Stimulated activated CD4-positive, alpha-beta T cell treated with anti-CD3 and anti-CD28 coated beads, Interleukin-4, amount 100 ng/mL, for 4 hours (primary cell): ENCODE results near the gene MRPL23.

Experiments used
- DNase-seq, 2 experiments: peaks; one replicate each; pipeline ENCODE4 v3.0.0-alpha.2; 2020

Gene MRPL23

DNA sequence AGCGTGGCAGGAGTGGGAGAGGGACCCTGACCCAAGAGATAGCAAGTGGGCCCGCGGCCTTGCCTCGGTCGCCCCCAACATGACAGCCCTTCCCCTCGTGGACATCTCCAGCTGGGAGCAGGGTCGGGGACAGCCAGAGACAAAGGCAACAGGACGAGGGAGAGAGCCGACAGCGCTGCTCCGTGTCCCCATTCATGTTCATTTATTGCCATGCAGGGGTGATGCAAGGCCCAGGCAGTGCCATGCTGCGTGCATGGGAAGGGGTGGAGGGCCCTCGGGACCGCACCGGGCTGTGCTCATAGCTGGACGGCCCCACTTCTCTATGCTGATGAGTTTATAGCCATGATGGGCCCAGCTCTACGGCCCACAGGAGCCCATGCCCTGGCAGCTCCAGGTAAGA lies 12.7 kb downstream of the MRPL23 start:
- no peak for DNase-seq

DNA sequence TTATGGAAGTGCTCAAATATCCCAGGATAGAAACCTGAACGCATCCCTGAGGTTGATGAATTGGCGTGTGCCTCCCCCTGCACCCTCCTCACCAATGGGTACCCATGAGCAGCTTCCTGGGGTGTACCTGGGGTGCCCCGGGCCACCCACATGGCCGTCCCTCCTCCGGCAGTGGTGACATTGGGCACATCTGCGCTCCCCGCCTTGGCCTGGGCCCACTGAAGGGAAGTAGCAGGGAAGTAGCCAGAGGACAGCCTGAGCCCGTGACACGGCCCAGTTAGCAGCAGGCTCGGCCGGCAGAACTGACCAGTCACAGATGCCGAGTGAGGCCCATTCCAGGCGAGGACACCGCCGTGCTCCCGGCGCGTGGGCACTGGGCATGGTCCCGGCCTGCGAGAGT lies 16.7 kb downstream of the MRPL23 start:
- DNase-seq, result no peak

- DNase-seq, result no peak
These were observed 17.2 kb downstream of the MRPL23 start for GRCh38 chr11:1964348-1964747.

DNA sequence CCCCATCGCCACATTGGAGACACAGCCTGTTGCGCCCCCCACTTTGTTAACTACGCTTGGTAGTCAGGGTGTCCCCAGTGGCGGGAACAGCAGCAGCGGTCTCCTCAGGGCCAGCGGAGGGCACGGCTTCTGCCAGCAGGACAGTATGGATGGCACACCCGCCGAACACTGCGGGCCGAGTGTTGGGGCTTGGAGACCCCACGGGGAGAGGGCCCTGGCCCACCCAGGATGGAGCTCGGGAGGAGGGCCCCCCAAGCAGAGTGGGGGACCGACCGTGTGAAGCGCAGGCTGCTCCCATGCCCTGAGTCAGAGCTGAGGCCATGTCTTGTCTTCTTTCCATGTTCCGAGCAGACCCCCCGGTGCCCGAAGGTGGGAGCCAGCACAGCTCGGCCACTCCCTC lies 17.8 kb downstream of the MRPL23 start:
- DNase-seq, result no peak

DNA sequence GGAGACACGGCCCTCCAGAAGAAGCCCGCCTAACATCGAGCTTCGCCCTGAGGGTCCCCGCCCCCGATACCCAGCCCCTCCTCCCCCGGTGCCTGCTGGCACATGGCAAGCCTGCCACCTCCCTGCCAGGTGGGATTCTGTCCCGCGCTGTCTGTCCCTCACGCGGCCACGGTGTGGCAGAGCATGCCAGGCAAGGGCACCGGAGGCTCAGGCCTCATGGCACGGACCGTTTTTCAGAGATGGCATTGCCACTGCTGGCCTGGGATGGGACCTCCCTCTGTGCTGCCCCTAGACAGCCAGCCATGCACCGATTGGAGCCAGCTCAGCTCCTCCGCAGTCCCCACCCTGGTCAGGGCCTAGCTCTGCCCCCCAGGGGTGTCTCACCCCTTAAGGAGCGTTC lies 19.4 kb downstream of the MRPL23 start:
- DNase-seq, result no peak

- no peak for DNase-seq
These were observed 20.6 kb downstream of the MRPL23 start for GRCh38 chr11:1967641-1968225.

DNA sequence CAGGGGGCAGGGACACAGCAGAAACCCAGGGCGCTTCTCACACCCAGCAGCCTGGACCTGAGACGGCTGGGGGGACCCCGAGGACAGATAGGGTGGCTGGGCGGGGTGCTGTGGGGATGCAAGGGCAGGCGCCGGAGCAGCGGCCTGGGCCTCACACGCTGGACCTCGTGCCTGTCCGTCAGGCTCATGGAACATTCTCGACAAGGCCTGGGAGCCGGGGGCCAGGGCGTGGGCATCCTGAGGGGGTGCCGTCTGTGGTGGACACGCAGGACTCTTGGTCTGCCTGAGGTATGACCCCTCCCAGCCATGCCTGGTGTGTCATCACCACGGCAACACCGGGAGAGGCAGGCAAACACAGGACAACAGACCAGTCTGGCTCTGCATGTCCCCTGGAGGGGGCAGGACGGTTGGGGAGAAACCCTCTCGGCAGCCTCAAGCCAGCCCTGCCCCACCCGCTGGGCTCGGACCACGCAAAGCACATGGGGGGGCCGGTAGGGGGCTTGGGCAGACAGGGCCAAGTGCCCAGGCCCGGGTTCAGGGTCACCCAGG lies 21.4 kb downstream of the MRPL23 start:
- no peak for DNase-seq

DNA sequence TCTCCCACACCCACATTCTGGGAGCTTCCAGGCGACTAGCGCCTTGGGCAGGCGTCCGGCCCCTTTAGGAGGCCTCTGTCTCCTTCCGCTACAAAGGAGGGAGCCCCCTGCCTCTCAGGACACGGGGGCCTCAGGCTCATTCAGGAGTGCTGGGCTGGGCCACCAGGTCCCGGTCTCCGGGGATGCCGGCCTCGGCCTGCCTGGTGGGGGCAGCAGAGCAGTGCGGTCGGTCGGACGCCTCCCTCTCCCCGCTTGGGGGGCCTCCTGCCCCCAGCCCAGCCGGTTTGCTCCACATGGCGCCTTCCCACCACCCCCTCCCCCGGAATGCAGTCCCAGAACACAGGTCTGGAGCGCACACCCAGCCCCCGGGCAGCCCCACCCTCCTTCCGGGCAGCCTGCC lies 21.9 kb downstream of the MRPL23 start:
- no peak for DNase-seq

DNA sequence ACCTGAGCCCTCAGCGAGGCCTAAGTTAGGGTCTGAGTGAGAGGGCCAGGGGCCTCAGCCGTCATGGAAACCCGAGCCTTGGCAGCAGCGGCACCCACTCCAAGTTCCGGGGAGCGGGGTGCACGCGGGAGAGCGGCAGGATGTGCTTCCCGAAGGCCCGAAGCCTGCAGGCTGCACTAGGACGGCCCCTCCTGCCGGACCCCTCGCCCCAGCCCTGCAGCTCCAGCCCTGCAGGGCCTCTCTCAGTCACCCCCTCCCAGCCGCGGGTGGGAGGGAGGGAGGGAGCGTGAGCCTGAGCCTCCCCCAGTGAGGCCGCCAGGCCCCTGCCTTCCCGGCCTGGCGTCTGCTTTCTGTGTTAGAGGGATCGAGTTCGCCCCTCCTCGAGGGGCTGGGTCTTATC lies 22.6 kb downstream of the MRPL23 start:
- no peak for DNase-seq

DNA sequence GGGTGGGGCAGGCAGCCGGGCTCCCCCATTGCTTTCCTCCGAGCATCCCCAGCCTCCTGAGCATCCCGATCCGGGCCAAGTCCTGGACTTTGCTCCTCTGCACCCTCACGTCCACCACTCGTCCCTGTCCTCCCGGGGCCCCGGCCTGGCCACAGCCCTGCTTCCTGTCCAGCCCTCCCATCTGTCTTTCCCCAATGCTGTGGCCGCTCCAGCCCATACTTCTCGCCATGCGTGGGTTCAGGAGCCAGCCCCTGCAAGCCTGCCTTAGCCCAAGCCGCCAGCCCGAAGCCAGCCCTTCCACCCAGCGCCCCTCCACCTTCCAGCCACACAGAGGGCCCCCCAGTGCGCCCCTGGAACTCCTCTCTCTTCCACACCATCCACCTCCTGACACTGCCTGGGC lies 23.8 kb downstream of the MRPL23 start:
- no peak for DNase-seq

DNA sequence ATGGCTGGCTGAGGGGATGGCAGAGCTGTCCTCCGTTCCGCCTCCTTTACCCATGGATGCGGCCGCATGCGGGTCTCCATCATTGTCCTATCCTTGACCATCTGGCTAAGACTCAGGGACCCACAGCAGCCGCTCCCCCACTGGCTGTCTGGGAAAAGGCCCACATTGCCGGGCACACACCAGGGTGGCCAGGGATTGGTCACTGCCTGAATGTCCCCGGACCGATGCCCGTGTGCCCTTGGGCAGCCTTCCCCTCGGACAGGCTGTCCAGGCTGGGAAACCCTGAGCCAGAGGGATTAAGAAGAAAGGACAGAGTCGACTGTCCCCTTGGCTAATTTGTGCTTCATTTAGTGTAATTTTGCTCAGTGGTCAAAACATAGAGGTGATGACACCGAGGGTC lies 28.1 kb downstream of the MRPL23 start:
- DNase-seq, result no peak

DNA sequence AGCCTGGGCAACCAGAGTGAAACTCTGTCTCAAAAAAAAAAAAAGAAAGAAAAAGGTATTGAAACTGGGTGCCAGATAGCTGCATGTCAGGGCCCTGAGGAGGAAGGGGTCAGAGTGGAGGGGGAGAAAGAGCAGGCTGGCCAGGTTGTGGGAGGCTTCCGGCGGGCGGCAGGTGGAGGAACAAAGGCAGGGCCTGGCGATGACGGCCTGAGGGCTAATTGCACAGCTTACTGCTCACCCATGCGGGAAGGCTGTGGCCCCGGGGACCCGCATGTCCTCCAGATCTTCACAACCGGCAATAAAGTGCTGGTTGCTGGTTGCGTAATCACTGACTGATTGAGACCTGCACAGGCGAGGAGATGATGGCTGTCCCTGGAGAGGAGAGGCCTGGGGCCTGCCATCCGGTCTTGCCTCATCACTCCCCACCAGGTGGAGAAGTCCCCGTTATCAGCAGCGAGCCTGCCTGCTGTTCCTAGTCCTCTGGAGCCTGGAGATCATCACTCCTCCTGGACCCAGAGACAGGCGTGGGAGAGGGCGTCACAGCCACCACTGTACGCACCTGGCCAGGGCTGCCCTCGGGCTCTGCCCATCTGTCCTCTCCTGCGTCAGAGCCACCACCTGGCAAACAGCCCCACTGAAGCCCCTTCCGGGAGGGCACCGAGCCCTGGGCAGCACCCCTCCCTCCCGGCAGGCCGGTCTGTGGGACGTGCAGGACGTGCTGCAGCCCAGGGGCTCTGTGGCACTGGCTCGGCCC lies 31.8 kb downstream of the MRPL23 start:
- DNase-seq, result no peak

DNA sequence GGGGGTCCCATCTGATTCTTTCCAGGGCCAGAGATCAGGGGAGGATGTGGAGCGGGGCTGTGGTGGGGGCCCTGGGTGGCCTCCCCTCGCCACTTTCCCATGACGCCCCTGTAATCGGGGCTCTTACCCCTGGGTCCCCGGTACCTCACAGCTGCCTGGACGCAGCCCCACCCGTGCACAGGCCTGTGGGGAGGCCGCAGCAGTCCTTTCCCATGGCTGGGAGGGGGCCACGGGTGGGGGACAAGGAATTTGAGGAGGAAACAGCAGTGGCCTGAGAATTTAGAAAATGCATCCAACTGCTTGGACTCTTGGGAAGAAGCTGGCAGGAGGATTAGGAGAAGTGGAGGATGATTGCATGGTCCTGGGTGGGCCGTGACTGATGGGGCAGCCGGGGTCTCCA lies 32.5 kb downstream of the MRPL23 start:
- DNase-seq, result no peak

DNA sequence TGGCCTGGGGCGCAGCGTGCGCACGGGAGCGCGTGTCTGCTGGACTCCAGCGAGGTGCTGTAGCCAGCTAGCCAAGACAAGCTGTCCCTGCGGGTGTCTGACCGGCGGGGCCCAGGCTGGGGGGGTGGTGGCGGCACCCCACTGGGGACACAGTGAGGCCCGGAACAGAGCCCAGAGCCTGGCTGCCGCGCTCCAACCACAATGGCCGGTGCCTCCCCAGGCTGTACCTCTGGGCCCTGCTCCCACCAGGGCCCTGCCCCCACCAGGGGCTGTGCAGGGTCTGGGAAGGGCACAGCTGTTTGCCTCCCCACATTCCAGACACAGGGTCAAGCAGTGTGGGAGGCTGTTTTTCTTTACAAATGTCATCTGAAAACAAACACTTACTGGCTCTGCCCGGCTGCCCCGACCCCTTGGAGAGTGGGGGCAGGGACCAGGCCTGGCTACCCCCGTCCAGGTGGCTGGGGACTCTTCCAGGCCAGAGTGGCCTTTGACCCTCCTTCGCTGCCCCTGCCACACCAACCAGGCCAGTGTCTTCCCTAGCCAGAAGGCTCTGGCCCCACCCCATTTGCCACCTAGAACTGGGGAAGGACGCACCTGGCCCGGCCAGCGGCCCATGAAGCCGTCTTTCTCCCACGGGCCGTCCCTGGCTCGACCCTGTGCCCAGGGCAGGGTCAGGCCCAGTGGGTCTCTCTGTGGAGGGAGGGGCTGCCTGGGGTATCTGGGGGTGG lies 35.9 kb downstream of the MRPL23 start:
- DNase-seq, result no peak

DNA sequence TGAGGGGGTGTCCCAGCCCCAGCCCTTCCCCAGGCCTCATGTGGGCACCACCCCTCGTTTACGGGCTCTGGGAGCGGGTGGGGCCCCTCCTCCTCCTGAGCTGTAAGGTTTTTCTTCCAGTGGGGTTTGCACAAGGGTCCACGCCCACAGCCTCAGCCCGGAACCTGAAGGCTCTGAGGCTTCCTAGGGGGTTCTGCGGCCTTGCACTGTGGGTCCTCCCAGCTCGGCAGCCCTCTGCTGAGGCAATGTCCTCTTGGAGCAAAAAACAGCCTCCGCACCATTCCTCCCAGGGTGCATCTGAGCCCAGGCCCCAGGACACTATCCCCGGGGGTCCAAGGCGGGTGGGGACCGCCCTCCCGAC lies 36.4 kb downstream of the MRPL23 start:
- no peak for DNase-seq

DNA sequence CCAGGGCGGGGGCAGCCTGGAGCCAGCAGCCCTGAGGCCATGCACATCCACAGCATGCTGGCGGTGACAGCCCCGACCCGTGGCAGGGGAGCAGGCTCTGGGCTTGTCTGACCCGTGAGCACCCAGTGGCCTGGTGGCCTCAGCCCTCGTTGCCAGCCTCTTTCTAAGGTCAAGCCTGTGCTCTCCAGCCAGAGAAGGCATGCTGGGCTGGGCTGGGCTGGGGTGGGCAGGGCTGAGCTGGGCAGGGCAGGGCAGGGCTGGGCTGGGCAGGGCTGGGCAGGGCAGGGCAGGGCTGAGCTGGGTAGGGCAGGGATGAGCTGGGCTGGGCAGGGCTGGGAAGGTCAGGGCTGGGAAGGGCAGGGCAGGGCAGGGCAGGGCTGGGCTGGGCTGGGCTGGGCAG lies 39.9 kb downstream of the MRPL23 start:
- no peak for DNase-seq

DNA sequence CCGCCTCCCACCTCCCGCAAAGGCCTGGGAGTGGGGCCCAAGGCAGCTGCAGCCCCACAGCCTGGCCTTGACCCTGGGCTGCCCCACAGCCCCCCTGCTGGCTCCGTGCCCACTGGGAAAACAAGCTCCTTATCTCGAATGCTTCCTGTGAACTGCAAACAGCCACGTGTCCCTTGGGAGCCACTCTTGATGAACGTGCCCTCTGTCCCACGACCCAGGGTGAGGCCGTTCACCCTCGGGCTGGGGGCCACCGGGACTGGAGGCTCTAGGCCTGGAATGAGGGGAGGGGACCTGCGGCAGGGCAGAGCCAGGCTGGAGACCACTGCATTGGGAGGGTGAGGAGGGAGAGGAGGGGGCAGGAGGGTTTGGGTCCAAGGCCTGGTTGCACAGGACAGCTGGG lies 41.0 kb downstream of the MRPL23 start:
- DNase-seq, result no peak

- no peak for DNase-seq
These were observed 41.7 kb downstream of the MRPL23 start for GRCh38 chr11:1988667-1989317.

GRCh38 chr11:1989953-1990352 lies 42.8 kb downstream of the MRPL23 start:
- DNase-seq, result no peak

DNA sequence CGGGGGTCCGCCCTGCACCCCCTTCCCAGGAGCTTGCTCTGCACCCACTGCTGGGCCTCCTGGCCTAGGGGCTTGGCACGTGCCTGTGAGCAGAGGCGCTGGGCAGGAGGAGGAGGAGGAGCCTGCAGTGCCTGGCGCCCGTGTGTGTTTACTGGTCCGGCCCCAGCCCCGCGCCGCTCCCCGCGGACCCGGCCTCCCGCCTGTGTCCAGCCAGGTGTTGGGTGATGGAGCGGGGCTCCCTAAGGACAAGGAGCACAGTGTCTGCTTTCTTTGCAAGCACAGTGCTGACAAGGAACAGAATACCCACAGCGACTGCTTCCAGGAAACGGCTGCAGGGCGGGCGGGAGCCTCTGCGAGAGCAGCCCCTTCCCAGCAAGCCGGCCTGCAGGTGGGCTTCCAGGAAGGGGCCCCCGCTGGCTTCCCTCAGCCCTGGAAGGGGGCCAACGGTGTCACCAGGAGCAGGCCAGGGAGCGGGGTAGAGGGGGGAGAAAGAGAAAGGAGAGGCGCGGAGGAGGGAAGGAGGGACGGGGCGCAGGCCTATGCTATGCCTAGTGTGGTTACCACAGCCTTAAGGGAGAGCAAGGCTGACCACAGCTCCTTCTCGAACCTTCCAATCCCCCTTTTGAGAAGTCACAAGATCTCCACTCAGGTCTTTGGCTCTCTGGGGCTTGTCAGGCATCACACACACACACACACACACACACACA lies 43.9 kb downstream of the MRPL23 start:
- DNase-seq, result no peak

GRCh38 chr11:1992111-1992510 lies 45.0 kb downstream of the MRPL23 start:
- no peak for DNase-seq

DNA sequence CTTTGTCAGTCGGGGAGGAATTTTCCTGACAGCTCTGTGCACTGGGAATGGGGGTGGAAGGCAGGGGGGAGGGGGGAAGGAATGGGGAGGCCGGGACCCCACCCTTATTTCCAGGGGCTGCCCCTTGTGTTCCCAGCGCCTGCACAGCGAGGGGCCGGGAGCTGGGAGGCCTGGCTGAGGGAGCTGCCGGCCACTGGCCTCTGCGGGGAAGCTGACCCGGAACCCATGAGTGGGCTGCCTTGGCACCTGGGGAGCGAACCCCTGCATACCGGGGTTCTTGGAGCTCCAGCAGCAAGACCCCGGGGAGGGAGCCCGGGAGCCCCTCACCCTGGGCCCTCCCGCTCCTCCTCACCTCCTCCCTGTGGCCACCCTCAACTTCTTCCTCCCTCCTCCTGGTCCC lies 47.0 kb downstream of the MRPL23 start:
- no peak for DNase-seq

- no peak for DNase-seq
These were observed 50.6 kb downstream of the MRPL23 start, which contains the start of gene H19 for GRCh38 chr11:1997755-1998154. Gene H19, minus strand, starts transcription at chr11:1997842.
